A204.1 (cell line): ENCODE data around the gene APPBP2.
"Not testable (repeated sequence)": the region's sequence is repeated elsewhere in the genome, so short reads cannot be mapped to it uniquely, and the experiment has no call there.

ENCODE experiments used
- FAIRE-seq: peaks from 2 replicates; lab custom pipeline; 2012; peaks lifted over from hg19 to GRCh38; lab: Jason Lieb, UNC

Gene APPBP2

DNA sequence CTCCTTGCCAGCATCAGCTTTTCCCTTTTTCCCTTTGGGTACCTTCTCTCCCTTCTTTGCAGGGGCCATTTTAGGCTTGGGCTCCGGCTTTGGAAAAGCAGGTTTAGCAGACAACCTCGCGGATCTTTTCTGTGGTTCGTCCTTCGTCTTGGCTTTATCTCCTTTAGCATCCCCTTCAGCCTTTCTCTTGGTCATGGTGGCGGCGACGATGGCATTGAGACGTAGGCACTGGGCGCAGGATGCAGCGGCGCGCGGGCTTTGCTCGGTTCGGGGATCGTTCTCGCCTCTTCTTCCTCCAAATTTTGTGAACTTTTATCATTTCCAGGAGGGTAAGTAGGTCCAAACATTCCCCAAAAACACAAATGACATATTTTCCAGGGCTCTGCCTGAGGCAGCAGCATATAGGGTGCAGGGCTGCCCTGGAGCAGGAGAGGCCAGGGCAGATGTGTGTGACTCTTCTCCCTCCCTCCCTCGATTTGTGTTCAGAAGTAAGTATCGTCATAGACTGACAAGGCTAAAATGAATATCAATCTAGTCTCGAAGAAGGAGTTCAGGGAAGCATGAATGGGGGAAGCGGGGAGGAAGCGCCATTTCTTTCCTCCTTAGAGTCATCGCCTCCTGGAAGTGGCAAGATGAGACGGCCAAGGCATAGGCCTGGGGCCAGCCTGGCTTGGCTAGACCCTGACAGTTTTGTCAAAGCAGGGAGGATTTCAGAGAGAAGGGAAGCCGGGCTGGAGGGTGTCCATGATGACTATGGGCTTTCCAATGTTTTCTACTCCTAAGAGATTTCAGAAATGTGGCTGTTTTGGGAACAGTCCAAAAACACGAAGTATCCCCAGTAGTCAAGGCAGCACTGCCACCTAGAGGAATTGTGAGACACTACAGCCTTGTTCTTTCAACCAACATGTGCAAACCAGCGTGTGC is 90.5 kb downstream of the APPBP2 start:
- FAIRE-seq: peak; percentile 92

DNA sequence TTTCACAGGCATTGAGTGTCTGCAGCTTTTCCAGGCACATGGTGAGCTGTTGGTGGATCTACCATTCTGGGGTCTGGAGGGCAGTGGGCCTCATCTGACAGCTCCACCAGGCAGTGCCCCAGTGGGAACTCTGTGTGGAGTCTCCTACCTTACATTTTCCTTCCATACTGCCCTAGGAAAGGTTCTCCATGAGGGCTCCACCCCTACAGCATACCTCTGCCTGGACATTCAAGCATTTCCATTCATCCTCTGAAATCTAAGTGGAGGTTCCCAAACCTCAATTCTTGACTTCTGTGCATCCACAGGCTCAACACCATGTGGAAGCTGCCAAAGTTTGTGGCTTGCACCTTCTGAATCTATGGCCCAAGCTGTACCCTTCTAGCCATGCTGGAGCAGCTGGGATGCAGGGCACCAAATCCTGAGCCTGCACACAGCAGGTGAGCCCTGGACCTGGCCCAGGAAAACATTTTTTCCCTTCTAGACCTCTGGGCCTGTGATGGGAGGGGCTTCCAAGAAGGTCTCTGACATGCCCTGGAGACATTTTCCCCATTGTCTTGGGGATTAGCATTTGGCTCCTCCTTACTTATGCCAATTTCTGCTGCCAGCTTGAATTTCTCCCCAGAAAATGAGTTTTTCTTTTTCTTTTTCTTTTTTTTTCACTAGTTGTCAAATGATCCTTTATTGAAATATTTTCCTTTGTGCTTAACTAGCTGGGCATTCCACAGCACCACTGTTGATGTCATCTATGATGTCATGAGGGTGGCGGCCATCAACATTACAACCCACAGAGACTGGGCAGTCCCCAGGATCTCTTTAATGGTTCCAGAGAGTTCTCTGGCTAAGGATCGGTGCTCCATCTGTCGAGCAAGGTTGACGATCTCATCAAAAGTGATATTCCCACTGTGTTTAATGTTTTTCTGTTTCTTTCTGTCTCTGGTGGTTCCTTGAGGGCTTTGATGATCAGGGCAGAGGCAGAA is 92.7 kb downstream of the APPBP2 start:
- not testable (repeated sequence) for FAIRE-seq

DNA sequence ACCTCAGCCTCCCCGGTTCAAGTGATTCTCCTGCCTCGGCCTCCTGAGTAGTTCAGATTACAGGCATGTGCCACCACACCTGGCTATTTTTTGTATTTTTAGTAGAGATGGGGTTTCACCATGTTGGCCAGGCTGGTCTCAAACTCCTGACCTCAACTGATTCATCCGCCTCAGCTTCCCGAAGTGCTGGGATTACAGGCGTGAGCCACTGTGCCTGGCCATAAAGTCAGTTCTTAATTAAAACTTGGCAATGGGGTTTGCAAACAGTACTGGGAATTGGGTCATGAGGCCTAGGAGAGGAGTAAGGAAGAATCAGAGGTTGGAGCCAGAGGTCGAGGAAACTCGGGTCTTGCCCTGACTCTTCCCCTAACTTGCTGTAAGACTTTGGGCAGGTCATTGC is 95.5 kb downstream of the APPBP2 start:
- FAIRE-seq: not testable (repeated sequence)

DNA sequence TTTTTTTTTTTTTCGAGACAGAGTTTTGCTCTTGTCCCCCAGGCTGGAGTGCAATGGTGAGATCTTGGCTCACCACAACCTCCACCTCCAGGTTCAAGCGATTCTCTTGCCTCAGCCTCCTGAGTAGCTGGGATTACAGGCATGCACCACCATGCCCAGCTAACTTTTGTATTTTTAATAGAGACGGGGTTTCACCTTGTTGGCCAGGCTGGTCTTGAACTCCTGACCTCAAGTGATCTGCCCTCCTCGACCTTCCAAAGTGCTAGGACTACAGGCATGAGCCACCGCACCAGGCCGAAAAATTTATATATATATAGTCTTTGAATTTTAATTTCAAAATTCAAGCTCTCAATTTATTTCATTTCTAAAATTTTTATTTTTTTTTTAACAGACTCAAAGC is 97.6 kb downstream of the APPBP2 start:
- FAIRE-seq: not testable (repeated sequence)

DNA sequence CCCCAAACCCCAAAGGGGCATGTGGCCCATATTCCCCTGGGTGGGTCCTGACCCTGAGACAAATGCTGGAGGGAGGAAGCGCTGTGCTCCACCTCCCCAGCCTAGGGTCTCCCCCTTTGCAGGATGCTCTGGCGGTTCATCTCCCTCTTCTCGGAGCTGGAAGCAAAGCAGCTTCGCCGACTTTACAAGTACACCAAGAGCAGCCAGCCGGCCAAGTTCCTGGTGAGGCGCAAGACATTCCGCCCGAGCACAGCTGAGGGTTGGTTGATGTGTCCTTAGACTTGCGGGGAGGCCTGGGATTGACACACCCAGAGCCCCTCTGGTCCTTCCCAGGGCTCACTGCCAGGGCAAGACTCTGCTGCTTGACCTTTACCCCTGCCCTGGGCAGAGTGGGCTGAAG is 99.4 kb downstream of the APPBP2 start:
- FAIRE-seq: no peak

DNA sequence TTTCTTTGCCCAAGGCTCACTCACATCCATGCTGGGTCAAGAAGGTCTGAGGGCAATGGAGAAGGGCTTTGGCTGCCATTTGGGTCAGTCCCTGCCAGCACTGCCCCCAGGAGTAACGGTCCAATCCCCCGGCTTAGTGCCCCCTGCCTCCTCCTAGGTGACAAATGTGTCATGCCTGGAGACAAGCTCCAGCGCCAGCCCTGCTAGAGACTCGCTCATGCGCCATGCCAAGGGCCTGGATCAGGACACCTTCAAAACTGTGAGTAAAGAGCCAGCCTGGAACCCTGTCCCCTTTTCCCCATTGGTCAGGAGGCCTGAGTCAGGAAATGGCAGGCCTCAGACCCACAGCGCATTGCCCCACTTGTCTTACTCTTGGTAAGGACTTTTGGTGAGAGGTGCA is 100.4 kb downstream of the APPBP2 start:
- no peak for FAIRE-seq

DNA sequence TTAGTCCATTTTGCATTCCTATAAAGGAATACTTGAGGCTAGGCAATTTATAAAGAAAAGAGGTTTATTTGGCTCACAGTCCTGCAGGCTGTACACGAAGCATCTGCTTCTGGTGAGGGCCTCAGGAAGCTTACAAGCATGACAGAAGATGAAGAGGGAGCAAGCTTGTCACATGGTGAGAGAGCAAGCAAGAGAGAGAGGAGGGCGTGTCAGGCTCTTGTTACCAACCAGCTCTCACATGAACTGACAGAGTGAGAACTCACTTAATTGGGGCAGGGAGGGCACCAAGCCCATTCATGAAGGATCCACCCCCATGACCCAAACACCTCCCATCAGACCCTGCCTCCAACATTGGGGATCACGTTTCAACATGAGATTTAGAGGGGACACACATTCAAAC is 102.2 kb downstream of the APPBP2 start:
- FAIRE-seq: no peak

DNA sequence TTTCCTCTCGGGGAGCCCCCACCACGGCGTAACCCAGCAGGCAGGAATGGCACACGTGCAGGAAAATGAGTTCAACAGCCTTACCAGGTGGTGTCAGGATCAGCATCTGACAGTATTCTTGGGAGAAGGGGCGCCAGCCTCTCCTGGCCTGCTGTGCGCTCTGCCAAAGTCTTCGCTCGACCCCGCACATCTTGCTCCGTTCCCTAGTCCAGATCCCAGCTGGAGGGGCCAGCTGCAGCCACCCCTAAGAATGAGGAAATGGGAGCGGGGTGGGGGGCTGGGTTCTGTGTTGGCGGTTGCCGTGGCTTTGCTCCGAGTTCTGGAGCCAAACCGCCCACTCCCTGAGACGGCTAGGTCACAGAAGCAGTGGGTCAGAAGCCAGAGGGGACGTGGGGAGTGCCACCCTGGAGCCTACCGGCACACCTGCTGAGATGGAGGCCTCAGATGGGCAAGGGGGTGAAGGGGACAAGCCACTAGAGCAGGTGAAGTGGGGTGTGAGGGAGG is 103.8 kb downstream of the APPBP2 start, which contains the start of gene CHCT1:
Gene CHCT1 (plus strand): TSS at position 328 of the 504 bp plus-strand sequence. CDS start 104 bp downstream, at position 432.
- no peak for FAIRE-seq

DNA sequence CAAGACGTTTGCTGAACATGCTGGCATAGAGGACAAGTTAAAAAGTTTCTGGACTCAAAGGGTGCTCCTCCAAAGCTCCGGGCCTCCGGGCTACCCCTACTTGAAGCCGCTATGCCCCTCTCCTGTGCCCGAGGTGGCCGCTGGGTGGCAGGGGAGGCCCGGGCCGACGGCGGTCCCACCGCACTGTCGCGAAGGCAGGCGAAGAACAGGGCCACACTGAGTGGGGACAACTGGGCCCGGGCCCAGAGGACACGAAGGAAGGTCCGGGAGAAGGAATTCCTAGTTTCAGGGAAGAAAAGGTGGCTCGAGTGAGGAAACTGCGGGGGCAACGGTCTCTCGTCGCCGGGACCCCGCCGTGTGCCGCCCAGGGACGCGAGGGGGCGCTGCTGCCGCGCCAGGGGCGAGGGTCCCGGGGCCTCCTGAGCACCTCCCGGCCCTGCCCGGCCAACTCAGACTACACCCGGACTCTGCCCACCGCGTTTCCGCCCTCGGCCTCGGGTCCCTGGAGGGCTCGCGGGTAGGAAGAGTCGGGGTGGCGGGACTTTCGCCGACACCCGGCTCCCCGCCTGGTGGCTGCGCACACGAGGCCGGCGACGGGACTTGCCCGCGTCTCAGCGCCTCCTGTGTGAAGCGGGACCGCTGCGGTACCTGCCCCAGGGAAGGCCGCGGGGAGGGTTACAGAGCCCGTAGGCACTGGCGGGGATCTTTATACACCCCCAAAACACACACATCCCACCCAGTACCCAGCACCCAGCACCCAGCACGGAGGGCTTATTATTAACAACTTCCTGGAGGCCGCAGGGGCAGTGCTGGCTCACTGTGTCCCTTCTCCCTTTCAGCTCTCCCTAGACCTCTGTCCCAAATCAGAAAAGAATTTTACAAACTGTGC is 104.5 kb downstream of the APPBP2 start:
- FAIRE-seq: no peak

DNA sequence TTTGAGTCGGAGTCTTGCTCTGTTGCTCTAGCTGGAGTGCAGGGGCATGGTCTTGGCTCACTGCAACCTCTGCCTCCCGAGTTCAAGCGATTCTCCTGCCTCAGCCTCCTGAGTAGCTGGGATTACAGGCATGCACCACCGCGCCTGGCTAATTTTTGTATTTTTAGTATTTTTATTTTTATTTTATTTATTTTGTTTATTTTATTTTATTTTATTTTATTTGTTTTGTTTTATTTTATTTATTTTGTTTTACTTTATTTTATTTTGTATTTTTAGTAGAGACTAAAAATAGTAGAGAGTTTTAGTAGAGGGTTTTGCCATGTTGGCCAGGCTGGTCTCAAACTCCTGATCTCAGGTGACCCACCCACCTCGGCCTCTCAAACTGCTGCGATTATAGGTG is 106.2 kb downstream of the APPBP2 start:
- FAIRE-seq: not testable (repeated sequence)

DNA sequence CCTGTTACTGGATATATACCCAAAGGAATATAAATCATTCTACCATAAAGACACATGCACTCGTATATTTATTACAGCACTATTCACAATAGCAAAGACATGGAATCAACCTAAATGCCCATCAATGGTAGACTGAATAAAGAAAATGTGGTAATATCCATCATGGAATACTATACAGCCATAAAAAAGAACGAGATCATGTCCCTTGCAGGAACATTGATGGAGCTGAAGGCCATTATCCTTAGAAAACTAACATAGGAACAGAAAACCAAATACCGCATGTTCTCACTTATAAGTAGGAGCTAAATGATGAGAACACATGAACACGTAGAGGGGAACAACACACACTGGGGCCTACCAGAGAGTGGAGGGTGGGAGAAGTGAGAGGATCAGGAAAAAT is 107.0 kb downstream of the APPBP2 start:
- FAIRE-seq: not testable (repeated sequence)

DNA sequence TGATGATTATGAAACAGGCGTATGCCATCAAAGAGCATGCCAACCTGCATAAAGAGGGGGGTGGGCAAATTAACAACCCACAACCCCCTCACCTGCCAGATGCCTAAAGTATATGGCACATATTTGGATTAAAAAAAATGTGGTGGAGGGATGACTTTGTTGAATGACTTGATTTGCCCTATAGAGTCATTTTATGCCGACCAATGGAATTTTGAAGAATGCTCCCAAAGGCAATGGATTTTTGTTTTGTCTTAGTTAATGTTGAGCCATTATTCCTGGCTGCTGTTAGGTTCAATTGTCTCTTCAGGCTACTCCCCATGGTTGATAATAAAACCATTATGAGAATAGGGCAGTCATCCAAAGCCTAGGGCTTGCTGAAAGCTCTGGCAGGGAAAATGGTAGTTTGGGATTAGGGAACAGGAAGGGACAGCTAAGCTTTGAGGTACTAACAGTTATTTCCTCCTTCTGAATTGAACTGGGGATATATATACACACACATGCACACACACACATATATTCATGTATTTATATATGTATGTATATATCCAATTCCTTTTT is 109.6 kb downstream of the APPBP2 start:
- FAIRE-seq: no peak

DNA sequence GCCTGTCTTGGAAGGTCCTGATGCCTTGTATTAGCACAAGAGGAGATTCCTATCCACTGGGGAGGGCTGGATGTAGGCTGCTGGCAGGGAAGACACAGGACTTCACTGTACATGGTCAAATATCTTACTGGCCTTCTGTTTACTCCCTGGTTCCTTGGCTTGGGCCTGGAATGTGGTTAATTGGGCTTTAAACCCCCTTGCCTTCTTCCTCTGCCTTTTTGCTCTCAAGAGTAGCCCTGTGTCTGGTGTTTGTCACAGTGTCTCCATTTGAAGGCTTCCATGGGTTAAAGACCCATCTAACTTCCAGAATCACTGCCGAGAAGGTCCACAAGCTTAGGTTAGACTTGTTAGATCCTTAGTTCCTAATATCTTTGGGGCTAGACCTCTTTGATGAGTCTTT is 110.9 kb downstream of the APPBP2 start:
- no peak for FAIRE-seq

DNA sequence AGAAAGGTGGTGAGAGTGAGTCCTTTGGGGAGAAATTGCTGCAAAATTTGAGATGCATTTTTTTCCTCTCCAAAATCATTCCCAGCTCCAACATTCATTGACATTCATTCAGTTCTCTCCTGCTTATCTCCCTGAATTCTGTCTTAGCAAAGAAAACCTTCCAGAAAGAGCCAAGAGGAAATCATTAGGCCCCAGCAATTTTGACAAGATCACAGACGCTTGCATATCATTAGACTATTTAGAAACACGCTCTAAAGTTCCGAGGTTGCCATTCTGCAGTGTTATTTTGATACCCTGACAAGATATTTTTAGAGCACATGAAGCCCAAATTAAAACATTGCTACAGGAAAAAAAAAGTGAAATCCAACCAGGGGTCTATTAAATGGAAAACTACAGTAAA is 113.3 kb downstream of the APPBP2 start:
- no peak for FAIRE-seq

DNA sequence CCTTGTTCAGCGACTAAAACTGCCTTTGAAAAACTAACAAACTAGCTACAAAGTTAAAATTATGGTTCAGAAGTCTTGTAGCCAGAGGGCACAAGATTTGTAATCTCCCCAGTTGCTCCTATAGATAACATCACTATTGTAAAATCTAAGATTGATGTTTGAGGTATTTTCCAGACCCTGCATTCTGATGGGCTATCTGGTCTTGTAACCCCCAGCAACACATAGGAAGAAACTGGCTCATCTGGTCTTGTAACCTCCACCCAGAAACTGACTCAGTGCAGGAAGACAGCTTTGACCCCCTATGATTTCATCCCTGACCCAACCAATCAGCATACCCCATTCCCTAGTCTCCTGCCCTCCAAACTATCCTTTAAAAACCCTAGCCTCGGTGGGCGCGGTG is 116.0 kb downstream of the APPBP2 start:
- FAIRE-seq: no peak

DNA sequence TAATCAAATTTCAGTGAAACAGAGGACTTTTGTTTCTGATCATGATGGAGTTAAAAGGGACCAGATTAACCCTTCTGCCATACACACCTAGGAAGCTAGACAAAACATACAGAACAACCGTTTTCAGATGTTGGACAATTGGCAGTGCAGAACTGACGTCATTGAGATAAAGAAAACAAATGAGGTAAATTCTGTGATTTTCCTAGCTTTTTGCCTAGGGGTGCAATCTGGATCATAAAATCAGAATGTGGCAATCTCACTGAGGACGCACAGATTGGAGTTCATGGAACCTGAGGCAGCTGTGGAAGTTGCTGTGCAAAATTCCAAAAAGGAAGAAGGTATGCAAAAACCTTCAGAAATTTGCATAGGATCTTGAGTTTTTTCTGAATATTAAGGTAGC is 119.2 kb downstream of the APPBP2 start:
- FAIRE-seq: no peak

DNA sequence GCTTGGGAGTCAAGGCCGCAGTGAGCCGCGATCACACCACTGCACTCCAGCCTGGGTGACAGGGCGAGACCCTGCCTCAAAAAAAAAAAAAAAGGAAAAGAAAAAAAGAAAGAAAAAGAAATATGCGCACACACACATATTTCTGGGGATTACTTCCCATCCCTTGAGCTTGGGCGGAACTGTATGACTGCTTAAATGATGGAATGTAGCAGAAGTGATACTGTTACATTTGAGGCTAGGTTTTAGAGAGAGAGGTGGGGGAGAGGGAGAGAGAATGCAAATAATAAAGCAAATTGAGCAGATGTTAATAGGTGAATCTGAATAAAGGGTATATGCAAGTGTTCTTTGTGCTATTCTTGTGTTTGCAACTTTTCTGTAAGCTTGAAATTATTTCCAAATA is 122.1 kb downstream of the APPBP2 start:
- FAIRE-seq: no peak

DNA sequence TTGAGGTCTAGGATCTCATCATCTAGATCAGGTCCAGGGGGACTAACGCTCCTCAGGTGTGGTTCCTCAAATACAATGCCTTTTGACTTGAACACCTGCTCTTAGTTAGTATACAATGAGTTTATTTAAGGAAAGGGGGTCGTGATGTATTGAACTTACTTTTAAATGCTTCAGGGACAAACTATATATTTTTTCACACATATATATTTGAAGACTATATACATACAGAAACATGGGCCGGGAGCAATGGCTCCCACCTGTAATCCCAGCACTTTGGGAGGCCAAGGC is 122.6 kb downstream of the APPBP2 start:
- FAIRE-seq: no peak

DNA sequence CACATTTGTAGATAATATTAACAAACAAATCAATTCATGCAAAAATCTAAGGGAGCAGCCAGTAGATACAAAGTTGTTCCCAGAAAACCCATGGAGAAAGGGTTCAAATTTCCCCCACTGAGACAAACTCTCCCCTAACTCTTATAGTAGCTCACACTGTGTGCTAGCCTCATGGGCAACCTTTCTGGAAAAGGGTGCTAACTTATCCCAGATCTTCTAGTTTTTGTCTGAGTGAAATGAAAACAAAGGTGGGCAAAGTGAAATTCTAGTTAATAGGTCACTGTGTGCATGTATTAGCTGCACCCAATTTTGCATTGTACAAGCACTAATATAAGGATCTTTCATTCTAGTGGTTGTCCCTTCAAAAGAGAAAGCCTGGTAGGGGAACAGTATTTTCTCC is 124.2 kb downstream of the APPBP2 start:
- FAIRE-seq: no peak

DNA sequence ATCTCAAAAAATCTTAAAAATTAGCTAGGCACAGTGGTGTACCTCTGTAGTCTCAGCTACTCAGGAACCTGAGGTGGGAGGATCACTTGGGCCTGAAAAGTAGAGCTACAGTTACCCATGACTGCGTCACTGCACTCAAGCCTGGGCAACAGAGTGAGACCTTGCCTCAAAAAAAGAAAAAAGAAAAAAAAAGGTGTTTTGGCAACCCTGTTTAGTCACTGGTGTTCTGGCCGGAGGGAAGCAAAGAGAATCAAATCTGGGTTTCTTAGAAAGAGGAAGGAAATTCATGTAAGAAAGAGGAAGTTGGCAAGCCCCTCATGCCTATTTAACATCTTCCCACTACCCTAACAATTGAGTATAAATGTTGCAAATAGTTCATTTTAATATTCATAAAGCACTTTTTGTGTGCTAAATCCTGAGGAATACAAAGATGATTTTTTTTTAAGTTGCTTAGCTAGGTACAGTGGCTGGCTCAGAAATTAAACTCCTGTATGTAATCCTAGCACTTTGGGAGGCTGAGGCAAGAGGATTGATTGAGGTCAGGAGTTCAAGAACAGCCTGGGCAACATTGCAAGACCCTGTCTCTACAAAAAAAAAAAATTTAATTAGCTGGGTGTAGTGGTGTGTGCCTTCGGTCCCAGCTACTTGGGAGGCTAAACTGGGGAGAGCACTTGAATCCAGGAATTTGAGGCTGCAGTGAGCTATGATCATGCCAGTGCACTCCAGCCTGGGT is 127.6 kb downstream of the APPBP2 start:
- FAIRE-seq: no peak

DNA sequence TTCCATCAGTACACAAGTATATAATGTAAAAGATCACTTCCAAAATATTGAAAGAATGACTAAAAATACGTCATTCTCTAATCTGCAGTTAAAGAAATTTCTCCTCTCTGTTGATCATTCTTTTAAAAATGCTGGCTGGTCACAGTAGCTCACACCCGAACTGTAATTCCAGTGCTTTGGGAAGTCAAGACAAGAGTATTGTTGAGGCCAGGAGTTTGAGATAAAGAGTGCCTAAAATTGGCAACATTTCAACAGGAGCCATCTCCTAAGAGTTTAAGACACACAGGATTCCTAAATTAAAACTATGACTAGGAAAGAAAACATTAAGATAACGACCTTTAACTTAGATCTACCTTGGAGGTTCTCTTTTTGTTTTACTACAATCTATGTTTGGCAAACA is 129.6 kb downstream of the APPBP2 start:
- FAIRE-seq: no peak
